Posterior cingulate gyrus (tissue), 11 donors: ENCODE measurements around the gene MTA1.

Experiments used
- DNase-seq, 10 donors: peaks; one replicate each; pipeline versions ENCODE4 v3.0.0 to v3.0.0-alpha.2; 2020 to 2021; ENCODE audit warnings: mixed read lengths in 3 of 10
- intact Hi-C: fragments of 100-400 bp; cut with DNase I; formaldehyde crosslinking; loops from one replicate; pipeline ENCODE4 v1.15.1; 2023

MTA1 gene

DNA sequence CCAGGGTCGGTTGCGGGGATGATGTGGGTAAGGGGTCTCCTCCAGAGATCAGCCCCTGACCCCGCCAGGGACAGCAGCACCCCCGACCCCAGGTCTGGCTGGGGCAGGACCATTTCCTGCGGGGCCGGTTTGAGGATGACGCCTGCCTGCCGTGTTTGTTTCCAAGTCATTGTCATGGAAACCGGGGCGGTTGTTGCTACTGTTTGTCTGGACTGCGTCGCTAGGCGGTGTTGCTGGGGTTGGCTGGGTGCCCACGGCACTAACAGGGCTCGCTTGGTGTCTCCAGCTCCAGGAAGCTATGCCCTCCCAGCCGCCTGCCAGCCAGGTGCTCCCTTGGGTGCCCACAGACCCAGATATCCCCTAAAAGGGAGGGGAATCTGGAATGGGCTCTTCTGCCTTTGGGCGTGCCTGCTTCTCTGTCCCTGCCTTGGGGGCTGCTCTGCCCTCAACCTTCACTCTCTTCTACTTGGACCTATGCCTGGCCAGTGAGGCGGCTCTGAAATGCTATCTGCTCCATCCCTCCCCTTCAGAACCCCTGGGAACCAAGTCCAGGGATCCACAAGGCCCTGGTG, 62.3 kb downstream of the MTA1 start:
- peak; percentile 68 to 97 (median 80) for DNase-seq
- intact Hi-C loops: loop anchor here (1.0 kb wide), 2 partner anchors 8 to 46 kb away; no protein-coding TSS in a partner anchor

DNA sequence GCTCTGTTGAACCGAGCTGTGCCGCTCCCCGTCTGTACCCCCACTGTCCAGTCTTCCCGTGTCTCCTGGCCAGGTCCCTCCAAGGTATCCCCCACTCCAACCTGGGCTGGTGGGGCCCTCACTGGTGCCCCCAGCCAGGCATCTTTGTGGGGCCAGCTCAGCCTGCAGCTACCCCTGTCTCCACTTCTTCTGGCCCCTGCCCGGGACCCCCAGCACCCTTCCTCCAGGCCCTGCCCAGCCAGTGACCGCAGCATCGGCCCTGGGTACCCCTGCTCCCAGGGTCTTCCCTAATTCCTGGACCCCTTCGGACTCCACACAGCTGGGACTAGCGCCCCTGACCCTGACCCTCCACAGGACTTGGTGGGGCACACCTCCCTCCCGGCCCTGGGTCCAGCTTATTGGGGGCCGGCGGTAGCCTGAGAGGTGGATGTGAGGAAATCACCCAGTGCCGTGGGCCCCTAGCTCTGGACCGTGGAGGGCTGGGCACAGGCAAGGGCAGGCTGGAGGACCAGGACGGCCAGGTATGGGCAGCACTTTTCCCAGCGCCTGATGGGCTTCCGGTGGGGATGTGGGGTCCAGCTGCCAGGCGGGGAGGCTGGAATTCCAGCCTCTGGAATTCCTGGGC, 63.0 kb downstream of the MTA1 start:
- intact Hi-C loops: no loop called here
- no peak for DNase-seq

DNA sequence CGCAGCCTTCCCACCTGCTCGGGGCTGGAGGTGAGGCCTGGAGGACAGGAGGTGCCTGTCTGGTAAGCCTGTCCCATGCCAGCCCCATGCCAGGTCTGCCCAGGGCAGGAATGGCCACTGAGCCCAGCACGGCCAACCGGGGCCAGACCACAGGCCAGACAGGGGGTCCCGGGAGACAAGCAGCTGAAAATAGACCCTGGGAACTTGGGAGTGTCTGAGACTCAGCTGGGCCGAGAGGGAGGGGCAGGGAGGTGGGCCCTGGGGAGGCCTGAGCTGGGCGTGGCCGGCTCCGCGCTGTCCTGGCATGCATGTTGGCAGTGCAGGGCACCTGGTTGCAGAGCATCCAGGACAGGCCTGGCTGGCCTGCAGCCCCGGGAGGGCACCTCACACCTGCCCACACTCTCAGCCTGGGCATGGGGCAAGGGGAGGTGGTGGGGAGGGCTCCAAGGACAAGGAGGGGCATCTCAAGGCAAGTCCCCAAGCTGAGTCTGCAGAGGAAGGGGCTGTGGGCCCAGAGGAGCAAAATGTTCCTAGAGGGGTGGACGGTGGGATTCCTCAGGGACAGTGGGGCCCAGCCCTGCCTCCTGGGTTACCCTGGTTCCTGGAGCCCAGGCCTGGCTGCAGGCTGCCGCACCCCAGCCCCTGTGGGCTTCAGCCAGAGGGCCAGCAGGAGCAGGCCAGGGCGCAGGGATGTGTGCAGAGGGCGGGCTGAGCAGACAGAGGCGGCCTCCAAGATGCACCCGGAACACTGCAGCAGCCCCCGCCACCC, 63.9 kb downstream of the MTA1 start:
- intact Hi-C loops: no loop called here
- no peak for DNase-seq

GRCh38 chr14:105484069-105484996, 64.7 kb downstream of the MTA1 start:
- no peak for DNase-seq
- intact Hi-C loops: no loop called here

DNA sequence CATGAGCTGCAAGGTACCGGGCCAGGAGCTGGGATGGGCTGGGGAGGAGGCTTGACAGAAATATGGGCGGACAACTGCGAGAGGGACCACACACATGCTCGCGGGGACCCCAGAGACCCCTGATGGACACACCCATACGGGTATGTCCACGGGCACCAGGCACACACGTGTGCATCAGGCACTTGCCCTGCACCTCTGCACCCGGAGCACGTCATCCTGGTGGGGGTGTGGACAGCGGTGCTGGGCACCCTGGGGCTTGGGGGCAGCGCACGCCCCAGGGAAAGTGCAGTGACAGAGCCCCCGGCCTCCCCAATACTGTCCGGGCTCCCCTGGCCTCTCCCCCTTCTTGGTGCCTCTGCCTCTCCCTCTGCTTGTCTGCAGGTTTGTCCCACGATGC, 65.4 kb downstream of the MTA1 start:
- intact Hi-C loops: no loop called here
- no peak for DNase-seq

- no peak for DNase-seq
- intact Hi-C loops: no loop called here
These were observed 66.1 kb downstream of the MTA1 start for GRCh38 chr14:105485739-105486162.

DNA sequence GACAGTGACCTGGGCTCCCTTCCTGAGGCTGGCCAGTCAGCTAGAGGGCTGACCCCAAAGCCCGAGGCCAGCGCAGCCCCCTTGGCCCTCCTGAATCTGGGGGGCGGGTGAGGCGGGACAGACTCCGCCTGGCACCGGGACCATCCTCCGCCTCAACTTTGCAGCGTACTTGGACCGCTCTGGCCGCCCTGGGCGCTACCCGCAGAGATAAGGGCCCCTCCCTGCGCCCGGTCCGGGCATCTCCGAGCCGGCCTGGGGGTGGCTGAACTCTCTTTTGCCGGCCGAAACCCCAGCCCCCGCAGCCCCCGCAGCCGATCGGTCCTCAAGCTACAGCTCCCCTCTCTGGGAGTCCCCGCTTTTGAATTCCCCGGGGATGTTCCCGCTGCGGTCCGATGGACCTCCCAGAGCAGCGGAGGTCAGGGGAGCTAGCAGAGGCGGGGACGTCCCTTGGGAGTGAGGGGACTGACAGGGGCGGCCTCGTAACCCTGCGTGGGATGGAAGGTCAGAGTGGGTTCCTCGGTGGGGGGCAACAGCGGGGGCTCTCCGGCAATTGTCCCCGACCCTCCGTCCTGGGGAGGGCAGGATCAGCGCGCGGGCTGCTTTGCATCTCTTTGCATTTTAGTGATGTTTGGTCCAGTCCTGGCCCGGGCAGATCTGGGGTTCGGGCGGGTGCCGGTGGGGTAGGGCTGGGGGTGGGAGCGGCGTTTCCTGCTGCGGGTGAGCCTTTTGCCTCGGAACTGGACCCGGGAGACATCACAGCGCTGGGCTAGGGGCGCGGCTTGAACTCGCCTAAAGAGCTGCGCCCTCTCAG, 66.7 kb downstream of the MTA1 start, which contains the start of gene CRIP1:
CRIP1 (plus strand) TSS at position 724 of the 811 bp plus-strand sequence. CDS start 374 bp downstream, outside the sequence.
- intact Hi-C loops: no loop called here
- no peak for DNase-seq

GRCh38 chr14:105486974-105487448, 67.4 kb downstream of the MTA1 start:
- DNase-seq: no peak
- intact Hi-C loops: no loop called here

GRCh38 chr14:105487449-105487985, 67.9 kb downstream of the MTA1 start:
- intact Hi-C loops: no loop called here
- DNase-seq: no peak

- no peak for DNase-seq
- intact Hi-C loops: no loop called here
These were observed 68.6 kb downstream of the MTA1 start for GRCh38 chr14:105487986-105488777.

- DNase-seq: no peak
- intact Hi-C loops: no loop called here
These were observed 69.3 kb downstream of the MTA1 start for GRCh38 chr14:105488781-105489541.

DNA sequence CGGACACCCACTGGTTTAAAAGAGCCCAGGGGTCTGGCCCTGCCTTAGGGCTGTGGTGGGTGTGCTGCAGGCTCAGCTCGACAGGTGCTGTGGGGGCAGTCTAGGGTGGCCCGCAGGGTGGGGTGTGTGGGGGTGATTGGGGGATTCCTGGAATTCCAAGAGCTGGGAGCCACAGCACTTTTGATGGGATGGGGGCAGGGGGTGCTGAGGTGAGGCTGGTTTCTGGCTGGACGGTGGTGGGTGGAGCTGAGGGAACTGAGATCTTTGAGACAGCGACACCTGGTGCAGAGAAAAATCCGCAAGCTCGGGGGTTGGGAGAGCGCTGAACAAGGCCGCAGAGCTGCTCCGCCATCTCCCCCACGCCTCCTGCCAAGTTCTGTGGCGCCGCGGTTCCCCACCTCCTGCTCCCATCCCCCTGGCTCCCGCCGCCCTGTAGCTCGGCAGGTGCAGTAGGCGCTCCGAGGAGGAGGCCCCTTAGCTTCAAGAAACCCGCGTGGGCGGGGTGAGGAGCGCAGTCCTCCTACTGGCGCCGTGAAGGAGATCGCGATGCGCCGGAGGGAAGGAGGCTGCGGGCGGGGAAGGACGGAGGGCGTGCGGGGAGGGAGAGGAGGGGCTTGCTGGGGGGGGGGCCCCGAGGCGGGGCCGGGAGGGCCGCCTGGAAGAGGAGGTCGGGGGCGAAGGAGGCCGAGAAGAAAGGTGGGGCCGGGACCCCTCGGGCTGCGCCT, 70.1 kb downstream of the MTA1 start:
- peak; percentile 69 to 96 (median 79) for DNase-seq
- intact Hi-C loops: loop anchor here (1.0 to 2.0 kb wide), 3 partner anchors 8 to 119 kb away; no protein-coding TSS in a partner anchor

DNA sequence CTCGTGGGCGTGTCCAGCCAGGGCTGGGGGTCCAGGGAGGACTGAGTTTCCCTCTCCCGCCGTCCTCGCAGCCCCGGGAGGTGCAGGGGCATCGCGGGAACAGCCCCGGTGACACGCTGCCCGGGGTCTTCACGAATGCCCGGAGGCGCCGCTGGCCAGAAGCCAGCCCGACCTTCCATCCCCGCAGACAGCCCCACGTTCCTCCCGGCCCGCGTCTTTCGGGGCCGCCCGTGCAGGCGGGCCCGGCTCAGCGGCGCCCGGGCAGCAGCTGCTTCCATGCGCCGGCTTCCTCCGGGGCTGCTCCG, 70.6 kb downstream of the MTA1 start:
- intact Hi-C loops: loop anchor here (1.0 to 2.0 kb wide), 3 partner anchors 9 to 119 kb away; no protein-coding TSS in a partner anchor
- DNase-seq: no peak

GRCh38 chr14:105490572-105491365, 71.1 kb downstream of the MTA1 start, which contains the start of gene TEDC1:
Gene TEDC1, plus strand, starts transcription at chr14:105491246. Its CDS starts 130 bp downstream, at chr14:105491376.
- DNase-seq: peak; percentile 99 to 100 (median 100)
- intact Hi-C loops: loop anchor here (1.0 to 2.0 kb wide), 3 partner anchors 9 to 120 kb away; no protein-coding TSS in a partner anchor

DNA sequence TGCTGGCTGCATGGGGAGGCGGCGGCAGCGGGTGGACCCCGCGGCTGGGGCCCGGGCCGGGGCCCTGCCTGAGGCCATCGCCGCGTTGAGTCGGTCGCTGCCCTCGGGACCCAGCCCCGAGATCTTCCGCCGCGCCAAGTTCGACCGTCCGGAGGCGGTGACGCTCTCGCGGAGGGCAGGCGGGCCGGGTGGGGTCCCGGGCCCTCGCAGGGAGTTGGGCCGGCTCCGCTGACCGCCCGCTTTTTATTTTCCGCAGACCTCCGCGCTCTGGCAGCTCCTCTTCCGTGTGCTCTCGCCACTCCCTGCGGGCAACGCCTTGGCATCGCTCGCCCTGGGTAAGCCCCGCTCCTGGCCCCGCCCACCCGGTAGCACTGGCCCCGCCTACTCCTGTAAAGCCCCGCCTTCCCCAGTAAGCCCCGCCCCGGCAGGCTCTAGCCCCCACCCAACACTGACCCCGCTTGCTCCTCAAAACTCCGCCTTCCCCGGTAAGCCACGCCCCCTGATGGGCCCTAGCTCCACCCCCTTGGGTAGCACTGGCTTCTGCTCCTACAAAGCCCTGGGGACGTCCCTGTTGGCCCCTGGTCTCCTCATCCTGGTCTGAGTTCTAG, 71.8 kb downstream of the MTA1 start:
- DNase-seq: peak in 6 of 10 donors; percentile 20 to 91 (median 70)
- intact Hi-C loops: loop anchor here (2.0 kb wide), 1 partner anchor 121 kb away; no protein-coding TSS in a partner anchor
